Measurements from ENCODE around the gene SMCO4.

- no peak for TF ChIP-seq CTCF (IDR thresholded peaks at IDR 0.05)
- TF ChIP-seq EZH2 (IDR thresholded peaks at IDR 0.05; ENCODE audit: borderline replicate concordance, insufficient read depth, low read depth, low read length, poor library complexity, severe bottlenecking), result no peak
Measured at GRCh38 chr11:93491973-93492372, 51.2 kb downstream of the SMCO4 start.
